K562 (cell line): Measurements from ENCODE around the gene CHERP. TPM values are rescaled to one million over a fixed set of nuclear protein-coding genes. Genes with fewer than 3 reads are reported as not detected.
A peak's percentile ranks its signal among the peaks of the same experiment; 100 is the strongest.

Experiments used
- CUX1 ChIP-seq: fragments of 200-800 bp; sonication (Bioruptor generic); IDR thresholded peaks from 2 replicates; pipeline ENCODE4 v1.6.1; 2016; ENCODE audit warnings: missing genetic modification characterization, missing compliant biosample characterization
- GTF2F1 ChIP-seq: IDR thresholded peaks from 2 replicates; pipeline ENCODE4 v1.6.1; 2011; ENCODE audit warnings: low read depth, low read length, improper control_type of control experiment
- L3MBTL2 ChIP-seq: fragments of 450-650 bp; IDR thresholded peaks from 2 replicates; pipeline ENCODE4 v1.6.1; 2016; ENCODE audit warnings: mild to moderate bottlenecking, moderate library complexity
- MCM3 ChIP-seq: fragments of 450-650 bp; IDR thresholded peaks from 2 replicates; pipeline ENCODE4 v1.6.1; 2016
- NCOA4 ChIP-seq: fragments of 450-650 bp; IDR thresholded peaks from 2 replicates; pipeline ENCODE4 v1.6.1; 2018; ENCODE audit warnings: mild to moderate bottlenecking; ENCODE audit not compliant: partially characterized antibody
- YY1 ChIP-seq, 3 experiments: IDR thresholded peaks; 2 replicates each; pipeline ENCODE4 v1.6.1; 2011; ENCODE audit warnings: low read length in 2 of 3, mild to moderate bottlenecking in 2 of 3, moderate library complexity in 2 of 3, borderline replicate concordance in 1 of 3, control low read depth in 1 of 3, low read depth in 1 of 3; ENCODE audit not compliant: insufficient read depth in 3 of 3, insufficient replicate concordance in 2 of 3, control insufficient read depth in 1 of 3, insufficient read length in 1 of 3; ENCODE audit errors: extremely low read depth in 1 of 3
- polyA plus RNA-seq, 8 experiments: library from polyadenylated mRNA; depleted of rRNA in 4 of 8; stranded (reverse) in 5 of 8; unstranded in 3 of 8; fragments of >200 nt; fragmentation: Nextera tagmentation in 2 of 8; fragmentation: Illumina TruSeq in 1 of 8; extraction: Ambion mirVana in 2 of 8; extraction: Trizol in 1 of 8; gene quantifications; 2 replicates each; pipeline versions ENCODE4 v1.2.1 to v1.2.3, GENCODE V29; 2011 to 2014; ENCODE audit warnings: inconsistent platforms in 1 of 8, missing spikeins in 1 of 8
- total RNA-seq, 7 experiments: library from RNA; depleted of rRNA in 6 of 7; stranded (reverse); fragments of >200 nt in 6 of 7; fragmentation: Illumina TruSeq in 2 of 7; extraction: Trizol in 2 of 7; gene quantifications; 2 replicates each; pipeline versions ENCODE4 v1.2.1 to v1.2.3, GENCODE V29; 2011 to 2021; ENCODE audit warnings: low replicate concordance in 1 of 7
- TF ChIP-seq, protein P1 (sequence below): fragments of 450-650 bp; IDR thresholded peaks from 2 replicates; pipeline ENCODE4 v1.6.1; 2016; ENCODE audit warnings: low read depth
- TF ChIP-seq, protein P2 (sequence below): fragments of 450-650 bp; formaldehyde crosslinking; conservative IDR thresholded peaks from 2 replicates; pipeline ENCODE4 v1.4.0; 2022; ENCODE audit warnings: mild to moderate bottlenecking, missing genetic modification characterization

The CHERP gene
- total and polyA plus RNA-seq, 9 of the 15 experiments (the other 6 are each of a cell fraction or from before 2014, with no cell fraction given): 0.60 to 85.1 (median 7.8) TPM

DNA sequence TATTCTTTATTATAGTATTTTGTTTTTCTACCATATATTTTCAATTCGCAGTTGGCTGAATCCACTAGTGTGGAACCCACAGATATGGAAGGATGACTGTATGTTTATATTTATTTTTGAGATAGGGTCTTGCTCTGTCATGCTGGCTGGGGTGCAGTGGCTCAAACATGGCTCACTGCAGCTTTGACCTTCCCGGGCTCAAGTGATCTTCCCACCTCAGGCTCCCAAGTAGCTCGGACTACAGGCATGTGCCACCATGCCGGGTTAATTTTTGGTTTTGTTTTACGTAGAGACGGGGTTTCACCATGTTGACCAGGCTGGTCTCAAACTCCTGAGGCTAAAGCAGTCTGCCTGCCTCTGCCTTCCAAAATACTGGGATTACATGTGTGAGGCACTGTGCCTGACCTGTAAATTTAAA is 20.4 kb upstream of the CHERP start (continued):
- TF ChIP-seq, protein P1, sequence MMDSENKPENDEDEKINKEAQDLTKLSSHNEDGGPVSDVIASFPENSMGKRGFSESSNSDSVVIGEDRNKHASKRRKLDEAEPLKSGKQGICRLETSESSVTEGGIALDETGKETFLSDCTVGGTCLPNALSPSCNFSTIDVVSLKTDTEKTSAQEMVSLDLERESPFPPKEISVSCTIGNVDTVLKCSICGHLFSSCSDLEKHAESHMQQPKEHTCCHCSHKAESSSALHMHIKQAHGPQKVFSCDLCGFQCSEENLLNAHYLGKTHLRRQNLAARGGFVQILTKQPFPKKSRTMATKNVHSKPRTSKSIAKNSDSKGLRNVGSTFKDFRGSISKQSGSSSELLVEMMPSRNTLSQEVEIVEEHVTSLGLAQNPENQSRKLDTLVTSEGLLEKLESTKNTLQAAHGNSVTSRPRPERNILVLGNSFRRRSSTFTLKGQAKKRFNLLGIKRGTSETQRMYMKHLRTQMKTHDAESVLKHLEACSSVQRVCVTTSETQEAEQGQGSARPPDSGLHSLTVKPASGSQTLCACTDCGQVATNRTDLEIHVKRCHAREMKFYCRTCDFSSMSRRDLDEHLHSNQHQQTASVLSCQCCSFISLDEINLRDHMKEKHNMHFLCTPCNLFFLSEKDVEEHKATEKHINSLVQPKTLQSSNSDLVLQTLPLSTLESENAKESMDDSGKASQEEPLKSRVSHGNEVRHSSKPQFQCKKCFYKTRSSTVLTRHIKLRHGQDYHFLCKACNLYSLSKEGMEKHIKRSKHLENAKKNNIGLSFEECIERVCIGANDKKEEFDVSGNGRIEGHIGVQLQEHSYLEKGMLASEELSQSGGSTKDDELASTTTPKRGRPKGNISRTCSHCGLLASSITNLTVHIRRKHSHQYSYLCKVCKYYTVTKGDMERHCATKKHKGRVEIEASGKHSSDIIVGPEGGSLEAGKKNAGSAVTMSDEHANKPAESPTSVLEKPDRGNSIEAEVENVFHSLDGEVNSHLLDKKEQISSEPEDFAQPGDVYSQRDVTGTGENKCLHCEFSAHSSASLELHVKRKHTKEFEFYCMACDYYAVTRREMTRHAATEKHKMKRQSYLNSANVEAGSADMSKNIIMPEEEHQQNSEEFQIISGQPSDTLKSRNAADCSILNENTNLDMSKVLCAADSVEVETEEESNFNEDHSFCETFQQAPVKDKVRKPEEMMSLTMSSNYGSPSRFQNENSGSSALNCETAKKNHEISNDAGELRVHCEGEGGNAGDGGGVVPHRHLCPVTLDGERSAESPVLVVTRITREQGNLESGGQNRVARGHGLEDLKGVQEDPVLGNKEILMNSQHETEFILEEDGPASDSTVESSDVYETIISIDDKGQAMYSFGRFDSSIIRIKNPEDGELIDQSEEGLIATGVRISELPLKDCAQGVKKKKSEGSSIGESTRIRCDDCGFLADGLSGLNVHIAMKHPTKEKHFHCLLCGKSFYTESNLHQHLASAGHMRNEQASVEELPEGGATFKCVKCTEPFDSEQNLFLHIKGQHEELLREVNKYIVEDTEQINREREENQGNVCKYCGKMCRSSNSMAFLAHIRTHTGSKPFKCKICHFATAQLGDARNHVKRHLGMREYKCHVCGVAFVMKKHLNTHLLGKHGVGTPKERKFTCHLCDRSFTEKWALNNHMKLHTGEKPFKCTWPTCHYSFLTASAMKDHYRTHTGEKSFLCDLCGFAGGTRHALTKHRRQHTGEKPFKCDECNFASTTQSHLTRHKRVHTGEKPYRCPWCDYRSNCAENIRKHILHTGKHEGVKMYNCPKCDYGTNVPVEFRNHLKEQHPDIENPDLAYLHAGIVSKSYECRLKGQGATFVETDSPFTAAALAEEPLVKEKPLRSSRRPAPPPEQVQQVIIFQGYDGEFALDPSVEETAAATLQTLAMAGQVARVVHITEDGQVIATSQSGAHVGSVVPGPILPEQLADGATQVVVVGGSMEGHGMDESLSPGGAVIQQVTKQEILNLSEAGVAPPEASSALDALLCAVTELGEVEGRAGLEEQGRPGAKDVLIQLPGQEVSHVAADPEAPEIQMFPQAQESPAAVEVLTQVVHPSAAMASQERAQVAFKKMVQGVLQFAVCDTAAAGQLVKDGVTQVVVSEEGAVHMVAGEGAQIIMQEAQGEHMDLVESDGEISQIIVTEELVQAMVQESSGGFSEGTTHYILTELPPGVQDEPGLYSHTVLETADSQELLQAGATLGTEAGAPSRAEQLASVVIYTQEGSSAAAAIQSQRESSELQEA: no peak
- TF ChIP-seq L3MBTL2 (peak; percentile 57), NCOA4 (no peak), CUX1 (no peak), YY1 (IDR thresholded peaks at IDR 0.05; ENCODE audit: borderline replicate concordance in 1 of 3, control insufficient read depth in 1 of 3, extremely low read depth in 1 of 3, insufficient read depth in 3 of 3, insufficient read length in 1 of 3, insufficient replicate concordance in 2 of 3, low read depth in 1 of 3, low read length in 2 of 3) (peak in 1 of 3 experiments; percentile 61), GTF2F1 (no peak), MCM3 (no peak)
- TF ChIP-seq, protein P2, sequence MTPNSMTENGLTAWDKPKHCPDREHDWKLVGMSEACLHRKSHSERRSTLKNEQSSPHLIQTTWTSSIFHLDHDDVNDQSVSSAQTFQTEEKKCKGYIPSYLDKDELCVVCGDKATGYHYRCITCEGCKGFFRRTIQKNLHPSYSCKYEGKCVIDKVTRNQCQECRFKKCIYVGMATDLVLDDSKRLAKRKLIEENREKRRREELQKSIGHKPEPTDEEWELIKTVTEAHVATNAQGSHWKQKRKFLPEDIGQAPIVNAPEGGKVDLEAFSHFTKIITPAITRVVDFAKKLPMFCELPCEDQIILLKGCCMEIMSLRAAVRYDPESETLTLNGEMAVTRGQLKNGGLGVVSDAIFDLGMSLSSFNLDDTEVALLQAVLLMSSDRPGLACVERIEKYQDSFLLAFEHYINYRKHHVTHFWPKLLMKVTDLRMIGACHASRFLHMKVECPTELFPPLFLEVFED (CRISPR knock-in tag): no peak
